ENCODE data around the gene ICE1. TPM values are rescaled to one million over a fixed set of nuclear protein-coding genes. Genes with fewer than 3 reads are reported as not detected.

ICE1 gene
- total RNA-seq, 1 experiment from 2014 or later: 27.8 TPM

- H3K36me3 Mint-ChIP-seq (ENCODE audit: insufficient read depth, unreplicated experiment): no peaks in the 10 kb centered on the region
- intact Hi-C loops (cut with micrococcal nuclease; ENCODE audit: unreplicated experiment): no loop called here
- H3K27ac Mint-ChIP-seq (ENCODE audit: unreplicated experiment): no peak overlapping the region
- H3K27me3 Mint-ChIP-seq (ENCODE audit: unreplicated experiment): peaks cover 12% of the 10 kb centered on the region
- no peak overlapping the region for H3K4me3 Mint-ChIP-seq (ENCODE audit: low read depth, unreplicated experiment)
- BruUV-seq (replicated peaks): no TSS peak
- CTCF ChIA-PET: no interaction called here
- DNase-seq: no peak
- H3K9me3 Mint-ChIP-seq (ENCODE audit: low read depth, unreplicated experiment): peaks cover 18% of the 10 kb centered on the region
- no peaks in the 10 kb centered on the region for H3K4me1 Mint-ChIP-seq (ENCODE audit: low read depth, unreplicated experiment)
- TF ChIP-seq, protein P1, sequence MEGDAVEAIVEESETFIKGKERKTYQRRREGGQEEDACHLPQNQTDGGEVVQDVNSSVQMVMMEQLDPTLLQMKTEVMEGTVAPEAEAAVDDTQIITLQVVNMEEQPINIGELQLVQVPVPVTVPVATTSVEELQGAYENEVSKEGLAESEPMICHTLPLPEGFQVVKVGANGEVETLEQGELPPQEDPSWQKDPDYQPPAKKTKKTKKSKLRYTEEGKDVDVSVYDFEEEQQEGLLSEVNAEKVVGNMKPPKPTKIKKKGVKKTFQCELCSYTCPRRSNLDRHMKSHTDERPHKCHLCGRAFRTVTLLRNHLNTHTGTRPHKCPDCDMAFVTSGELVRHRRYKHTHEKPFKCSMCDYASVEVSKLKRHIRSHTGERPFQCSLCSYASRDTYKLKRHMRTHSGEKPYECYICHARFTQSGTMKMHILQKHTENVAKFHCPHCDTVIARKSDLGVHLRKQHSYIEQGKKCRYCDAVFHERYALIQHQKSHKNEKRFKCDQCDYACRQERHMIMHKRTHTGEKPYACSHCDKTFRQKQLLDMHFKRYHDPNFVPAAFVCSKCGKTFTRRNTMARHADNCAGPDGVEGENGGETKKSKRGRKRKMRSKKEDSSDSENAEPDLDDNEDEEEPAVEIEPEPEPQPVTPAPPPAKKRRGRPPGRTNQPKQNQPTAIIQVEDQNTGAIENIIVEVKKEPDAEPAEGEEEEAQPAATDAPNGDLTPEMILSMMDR (IDR thresholded peaks at IDR 0.05; ENCODE audit: unreplicated experiment): no peak
Measured at GRCh38 chr5:5377780-5378179, 44.7 kb upstream of the ICE1 start.

GRCh38 chr5:5378531-5378930, 43.9 kb upstream of the ICE1 start:
- Mint-ChIP-seq H3K27me3 (ENCODE audit: unreplicated experiment) (peaks cover 12% of the 10 kb centered on the region), H3K36me3 (ENCODE audit: insufficient read depth, unreplicated experiment) (no peaks in the 10 kb centered on the region), H3K27ac (ENCODE audit: unreplicated experiment) (no peak overlapping the region), H3K9me3 (ENCODE audit: low read depth, unreplicated experiment) (peaks cover 18% of the 10 kb centered on the region), H3K4me3 (ENCODE audit: low read depth, unreplicated experiment) (no peak overlapping the region), H3K4me1 (ENCODE audit: low read depth, unreplicated experiment) (no peaks in the 10 kb centered on the region)
- BruUV-seq (replicated peaks): no TSS peak
- DNase-seq: no peak
- CTCF ChIA-PET: no interaction called here
- TF ChIP-seq, protein P1 (IDR thresholded peaks at IDR 0.05; ENCODE audit: unreplicated experiment): no peak
- intact Hi-C loops (cut with micrococcal nuclease; ENCODE audit: unreplicated experiment): no loop called here

- peaks cover 12% of the 10 kb centered on the region for H3K27me3 Mint-ChIP-seq (ENCODE audit: unreplicated experiment)
- DNase-seq: no peak
- no peaks in the 10 kb centered on the region for H3K36me3 Mint-ChIP-seq (ENCODE audit: insufficient read depth, unreplicated experiment)
- H3K27ac Mint-ChIP-seq (ENCODE audit: unreplicated experiment): no peak overlapping the region
- H3K4me1 Mint-ChIP-seq (ENCODE audit: low read depth, unreplicated experiment): no peaks in the 10 kb centered on the region
- intact Hi-C loops (cut with micrococcal nuclease; ENCODE audit: unreplicated experiment): no loop called here
- CTCF ChIA-PET: no interaction called here
- H3K9me3 Mint-ChIP-seq (ENCODE audit: low read depth, unreplicated experiment): peaks cover 18% of the 10 kb centered on the region
- no peak overlapping the region for H3K4me3 Mint-ChIP-seq (ENCODE audit: low read depth, unreplicated experiment)
- TF ChIP-seq, protein P1 (IDR thresholded peaks at IDR 0.05; ENCODE audit: unreplicated experiment): no peak
- no TSS peak for BruUV-seq (replicated peaks)
Measured at GRCh38 chr5:5380298-5380697, 42.2 kb upstream of the ICE1 start.

- CTCF ChIA-PET: interaction anchor here (1.0 kb wide), 1 partner anchor 98 kb away, joined by 3 read pairs; no protein-coding TSS in a partner anchor
- intact Hi-C loops (cut with micrococcal nuclease; ENCODE audit: unreplicated experiment): loop anchor here (1.0 kb wide), 1 partner anchor 41 kb away; no protein-coding TSS in a partner anchor
- Mint-ChIP-seq H3K9me3 (ENCODE audit: low read depth, unreplicated experiment) (peaks cover 9% of the 10 kb centered on the region), H3K27ac (ENCODE audit: unreplicated experiment) (no peak overlapping the region), H3K36me3 (ENCODE audit: insufficient read depth, unreplicated experiment) (no peaks in the 10 kb centered on the region), H3K27me3 (ENCODE audit: unreplicated experiment) (peaks cover 12% of the 10 kb centered on the region), H3K4me3 (ENCODE audit: low read depth, unreplicated experiment) (no peak overlapping the region), H3K4me1 (ENCODE audit: low read depth, unreplicated experiment) (no peaks in the 10 kb centered on the region)
- TF ChIP-seq, protein P1 (IDR thresholded peaks at IDR 0.05; ENCODE audit: unreplicated experiment): no peak
- no peak for DNase-seq
- no TSS peak for BruUV-seq (replicated peaks)
Measured at GRCh38 chr5:5381310-5381913, 41.1 kb upstream of the ICE1 start.

Measured in Calu3 (cell line).